HG02943 (cell line): ENCODE measurements around the gene SORCS2.

ENCODE experiments used
- ATAC-seq: cut with Tn5 transposase; IDR thresholded peaks from one replicate; pipeline ENCODE4 v1.9.1; 2021; ENCODE audit warnings: mild to moderate bottlenecking, low read depth, moderate library complexity; ENCODE audit not compliant: unreplicated experiment

Gene SORCS2

DNA sequence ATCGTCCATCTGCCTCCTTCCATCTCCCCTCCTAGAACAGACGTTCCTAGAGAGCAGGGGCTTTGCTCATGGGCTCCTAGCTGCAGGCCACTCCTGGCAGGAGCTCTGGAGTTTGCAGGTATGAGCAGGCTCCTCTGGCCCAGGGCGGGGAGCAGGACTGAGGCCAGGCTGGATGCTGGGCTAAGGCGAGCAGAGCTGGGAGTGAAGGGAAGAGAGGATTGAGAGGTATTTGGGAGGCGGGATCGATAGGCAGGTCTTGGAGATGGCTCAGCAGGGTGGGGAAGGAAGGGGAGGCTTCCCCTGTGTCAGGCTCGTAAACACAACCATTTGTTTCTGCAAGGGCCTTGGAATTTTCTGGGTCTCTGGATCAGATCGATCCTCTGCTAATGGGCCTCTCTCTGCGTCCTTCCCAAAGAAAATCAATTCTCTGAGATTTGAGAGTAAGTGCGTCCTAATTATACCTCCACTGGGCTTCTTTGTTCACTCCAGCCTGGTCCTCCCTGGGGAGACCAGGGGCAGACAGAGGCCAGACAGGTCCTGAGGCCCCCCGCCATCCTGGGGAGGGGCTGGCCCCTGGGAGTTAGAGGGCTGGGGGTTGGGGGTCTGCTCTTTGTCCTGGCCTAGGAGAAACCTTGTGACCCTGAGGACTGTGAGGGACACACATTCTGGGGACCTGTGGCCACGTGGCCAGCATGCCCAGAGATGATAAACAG is 337.2 kb downstream of the SORCS2 start:
- ATAC-seq = no peak

DNA sequence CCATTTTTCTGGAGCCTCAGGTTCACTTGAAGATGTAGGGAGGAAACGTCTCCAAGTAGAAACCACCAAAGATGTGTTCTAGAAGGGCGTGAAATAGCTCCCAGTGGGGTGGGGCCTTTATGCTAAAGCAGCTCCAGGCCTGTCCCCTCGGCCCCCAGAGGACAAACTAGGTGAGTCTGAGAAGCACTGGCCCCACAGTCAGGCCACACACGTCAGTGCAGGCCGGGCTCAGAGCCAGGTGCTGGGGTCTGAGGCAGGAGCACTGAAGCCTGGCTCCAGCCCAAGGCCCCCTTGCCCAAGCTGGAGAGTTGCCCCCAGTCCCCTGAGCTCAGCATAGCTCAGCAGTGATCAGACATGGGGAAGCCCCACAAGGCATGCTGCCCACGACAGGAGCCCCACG is 337.7 kb downstream of the SORCS2 start:
- ATAC-seq = no peak

DNA sequence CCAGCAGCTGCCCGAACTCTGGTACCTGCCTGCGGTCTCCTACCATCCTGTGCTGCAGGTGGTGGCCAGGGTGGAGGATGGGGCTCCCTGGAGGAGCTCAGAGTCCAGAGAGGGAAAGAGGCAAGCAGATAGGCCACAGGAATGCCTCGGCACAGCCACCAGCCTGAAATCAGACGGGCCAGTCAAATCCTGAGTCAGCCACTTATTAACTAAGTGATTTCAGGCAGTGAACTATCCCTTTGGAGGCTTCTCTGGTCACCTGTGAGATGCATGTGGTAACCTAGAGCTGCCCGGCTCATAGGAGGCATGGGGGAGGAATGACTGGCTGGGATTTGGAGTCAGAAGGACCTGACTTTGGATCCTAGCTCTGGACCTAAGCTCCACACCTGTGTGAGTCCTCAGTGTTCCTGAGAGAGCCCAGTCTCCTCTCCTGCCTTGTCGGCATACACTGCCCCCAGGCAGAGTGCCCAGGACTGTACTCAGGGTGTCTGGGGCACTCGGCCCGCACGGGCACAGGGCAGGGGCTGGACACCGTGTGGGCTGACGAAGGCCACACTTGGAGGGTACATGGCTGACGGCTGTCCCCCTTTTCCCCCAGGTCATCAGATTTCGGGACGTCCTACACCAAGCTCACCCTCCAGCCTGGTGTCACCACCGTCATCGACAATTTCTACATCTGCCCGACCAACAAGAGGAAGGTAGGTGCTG is 338.7 kb downstream of the SORCS2 start:
- no peak for ATAC-seq

- ATAC-seq = no peak
Measured at GRCh38 chr4:7531640-7531994, 339.3 kb downstream of the SORCS2 start.

DNA sequence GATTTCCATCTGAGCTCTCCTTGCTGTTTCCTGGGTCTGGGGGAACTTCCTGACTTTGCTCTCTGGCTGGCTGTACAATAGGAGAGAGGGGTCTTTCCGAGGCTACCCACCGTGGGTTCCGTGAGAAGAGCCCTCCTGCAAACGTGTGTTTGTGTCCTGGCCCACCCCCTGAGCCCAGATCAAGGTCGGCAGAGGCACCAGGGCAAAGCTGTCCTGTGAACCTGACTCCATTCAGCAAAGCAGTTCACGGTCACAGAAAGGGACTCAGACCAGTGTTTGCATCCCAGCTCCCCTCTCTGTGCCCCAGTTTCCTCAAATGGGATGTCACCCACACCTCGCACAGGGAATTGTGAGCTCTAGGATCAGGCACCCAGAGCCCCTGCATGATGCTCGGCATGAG is 339.7 kb downstream of the SORCS2 start:
- ATAC-seq = no peak

DNA sequence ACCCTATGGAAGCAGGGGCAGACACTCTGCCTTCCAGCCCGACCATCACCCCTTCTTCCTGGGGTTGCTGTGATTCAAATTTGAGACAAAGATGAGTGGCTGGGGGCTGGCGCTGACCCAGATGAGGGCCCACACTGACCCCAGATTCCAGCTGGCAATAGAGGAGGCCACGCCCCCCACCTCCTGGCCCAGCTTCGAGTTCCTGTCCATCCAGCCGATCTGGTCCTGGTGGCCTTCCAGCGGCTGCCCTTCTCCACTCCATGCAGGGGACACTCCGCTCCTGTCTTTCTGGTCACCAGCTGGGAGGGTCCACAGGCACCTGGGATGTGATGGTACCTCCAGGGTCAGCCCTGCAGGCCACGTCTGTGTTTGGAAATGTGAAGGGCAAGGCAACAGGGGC is 340.9 kb downstream of the SORCS2 start:
- no peak for ATAC-seq

DNA sequence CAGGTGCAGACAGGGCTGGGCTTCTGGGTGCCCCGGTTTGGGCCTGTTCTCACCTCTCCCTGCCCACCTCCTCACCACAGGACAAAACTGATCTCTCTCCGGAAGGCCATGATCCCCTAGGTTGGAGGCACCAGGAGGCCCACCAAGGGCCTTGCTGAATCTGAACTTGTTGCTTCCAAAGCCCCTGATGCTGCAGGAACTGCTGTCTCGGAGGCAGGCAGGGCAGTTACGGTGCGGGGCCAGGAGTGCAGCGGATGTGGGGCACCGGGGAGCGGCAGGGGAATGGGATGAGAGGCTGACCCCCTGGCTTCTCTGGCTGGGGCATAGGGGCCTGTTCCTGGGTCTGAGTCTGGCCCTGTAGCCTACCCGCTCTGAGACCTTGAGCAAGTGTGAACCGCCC is 342.8 kb downstream of the SORCS2 start:
- no peak for ATAC-seq

GRCh38 chr4:7535619-7536018 is 343.3 kb downstream of the SORCS2 start:
- no peak for ATAC-seq

DNA sequence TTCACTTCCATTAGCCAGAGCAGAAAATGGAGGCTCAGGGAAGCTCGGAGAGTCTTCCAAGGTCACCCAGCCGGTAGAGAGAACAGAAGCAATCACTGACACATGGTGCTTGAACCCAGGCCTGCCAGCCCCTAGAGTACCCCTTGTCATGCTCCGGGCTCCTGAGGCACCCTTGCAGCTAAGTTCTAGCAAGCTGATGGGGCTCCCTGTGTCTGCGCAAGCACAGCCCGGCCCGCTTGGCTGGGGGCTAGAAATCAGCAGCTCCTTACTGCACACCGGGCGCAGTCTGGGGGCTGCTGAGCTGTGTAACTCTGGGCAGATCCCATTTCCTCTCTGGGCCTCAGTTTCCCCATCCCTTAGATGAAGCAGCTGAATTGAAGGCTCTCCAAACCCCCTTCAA is 344.5 kb downstream of the SORCS2 start:
- ATAC-seq = no peak

GRCh38 chr4:7537853-7538400 is 345.6 kb downstream of the SORCS2 start:
- no peak for ATAC-seq

DNA sequence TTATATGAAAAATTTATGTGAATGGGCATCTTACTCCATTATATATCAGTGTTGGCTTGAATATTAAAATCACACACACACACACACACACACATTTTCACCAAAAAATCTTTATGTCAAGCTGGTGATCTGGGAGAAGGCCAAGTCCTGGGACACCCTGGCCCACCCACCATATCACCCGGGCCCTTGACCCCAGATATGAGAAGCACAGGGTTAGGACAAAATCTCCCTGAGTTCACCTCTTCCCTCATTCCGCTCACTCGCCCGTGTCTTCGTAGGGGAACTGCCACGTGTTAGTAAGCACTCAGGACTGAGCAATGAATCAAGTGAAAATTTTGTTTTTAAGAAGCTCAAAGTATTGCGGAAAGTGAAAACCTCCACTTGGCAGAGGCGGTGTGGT is 346.2 kb downstream of the SORCS2 start:
- no peak for ATAC-seq

DNA sequence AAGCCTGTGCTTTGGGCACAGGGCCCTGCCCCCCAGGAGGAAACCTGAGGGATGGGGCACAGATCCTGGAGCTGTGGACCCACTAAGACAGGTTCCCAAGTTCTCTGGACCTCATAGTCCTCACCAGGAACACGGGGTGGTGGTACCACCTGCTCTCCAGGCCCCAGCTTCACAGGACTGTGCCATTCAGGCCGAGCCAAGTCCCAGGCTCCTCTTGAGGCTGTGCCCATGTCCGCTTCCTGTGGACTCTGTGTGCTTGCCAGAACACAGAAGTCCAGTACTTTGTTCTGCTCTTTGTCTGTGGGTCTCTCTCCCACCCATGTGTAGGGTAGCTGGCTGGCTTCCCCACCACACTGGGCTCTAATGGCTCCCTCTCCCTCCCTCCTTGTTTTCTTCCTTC is 346.8 kb downstream of the SORCS2 start:
- ATAC-seq = no peak

- ATAC-seq = no peak
Measured at GRCh38 chr4:7539659-7540058, 347.3 kb downstream of the SORCS2 start.

GRCh38 chr4:7540206-7540605 is 347.9 kb downstream of the SORCS2 start:
- no peak for ATAC-seq

DNA sequence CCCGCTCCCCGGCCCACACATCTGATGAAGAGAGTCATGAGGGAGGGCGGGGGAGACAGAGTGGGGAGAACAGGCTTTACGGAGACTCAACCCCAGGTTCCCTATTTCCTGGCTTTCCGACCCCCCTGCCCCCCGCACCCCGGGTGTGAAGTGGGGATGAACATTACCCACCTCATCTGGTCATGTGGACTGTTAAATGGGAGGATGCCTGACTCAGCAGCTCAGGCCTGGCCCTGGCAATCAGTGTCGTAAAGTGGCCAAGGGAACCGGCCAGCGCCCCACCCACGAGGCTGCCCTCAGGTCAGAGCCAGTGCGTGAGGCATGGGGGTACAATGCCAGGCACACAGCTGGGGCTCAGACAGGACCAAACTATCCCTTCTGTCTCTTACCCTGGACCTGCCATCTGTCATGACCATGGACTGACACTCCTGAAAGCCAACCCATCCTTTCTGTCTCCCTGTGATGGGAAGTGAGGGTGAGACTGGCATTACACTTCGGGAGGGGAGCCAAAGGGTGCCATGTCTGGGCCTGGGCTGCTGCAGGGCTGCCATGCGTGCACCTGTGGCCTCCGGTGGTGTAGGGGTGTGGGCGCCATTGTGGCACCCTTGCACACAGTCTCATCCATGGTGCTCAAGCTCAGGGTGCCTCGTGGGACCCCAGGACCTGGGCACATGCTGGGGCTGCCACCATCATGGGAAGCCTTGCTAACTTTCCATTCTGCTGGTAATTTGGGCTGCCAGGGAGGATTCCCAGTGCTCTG is 348.5 kb downstream of the SORCS2 start:
- ATAC-seq = no peak

DNA sequence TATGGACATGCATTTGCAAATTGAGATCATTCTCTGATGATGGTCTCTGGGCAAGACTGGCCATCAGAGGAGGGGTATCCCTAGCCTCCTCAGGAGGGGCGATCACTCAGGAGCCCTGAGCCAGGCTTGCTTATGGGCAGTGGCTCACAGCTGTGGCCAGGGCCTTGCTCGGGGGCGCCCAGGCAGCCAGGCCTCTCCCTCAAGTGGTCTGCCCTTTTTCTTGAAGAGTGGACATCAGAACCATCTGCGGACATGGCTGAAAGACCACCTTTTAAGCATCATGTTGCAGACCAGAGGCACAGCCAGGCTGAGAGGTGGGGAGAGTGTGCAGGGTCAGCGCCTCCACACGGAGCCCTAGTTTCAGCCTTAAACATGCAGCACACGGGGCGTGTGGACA is 349.1 kb downstream of the SORCS2 start:
- no peak for ATAC-seq

- no peak for ATAC-seq
Measured at GRCh38 chr4:7542781-7543180, 350.4 kb downstream of the SORCS2 start.

DNA sequence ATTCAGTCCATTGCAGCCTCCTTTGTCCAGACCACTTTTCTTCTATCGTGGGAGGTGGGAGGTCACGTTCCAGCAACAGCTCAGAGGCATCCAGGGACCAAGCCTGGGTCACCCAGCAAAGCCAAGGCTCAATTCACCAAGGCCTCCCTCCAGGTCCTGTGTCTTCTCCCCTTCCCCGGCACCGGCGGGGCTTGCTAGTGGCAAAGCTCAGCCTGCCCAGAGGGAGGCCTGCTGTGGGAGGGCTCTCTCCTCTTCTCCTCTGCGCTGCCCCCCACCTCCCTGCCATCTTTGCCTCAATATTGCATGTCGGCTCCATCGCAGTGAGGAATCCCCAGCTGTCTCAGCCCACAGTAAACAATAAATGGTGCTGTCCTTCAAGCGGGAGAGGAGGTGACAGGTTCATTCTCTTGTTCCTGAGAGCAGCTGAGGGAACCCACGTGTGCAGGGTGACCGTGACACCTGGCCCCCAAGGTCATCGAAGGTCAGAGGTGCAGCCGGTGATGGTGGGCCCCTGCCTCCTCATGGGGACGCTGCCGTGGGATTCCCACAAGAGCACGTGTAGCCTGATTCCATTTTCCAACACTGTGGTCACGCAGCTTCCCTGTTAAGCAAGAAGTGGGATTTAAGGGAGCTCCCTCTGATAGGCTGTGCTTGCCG is 353.9 kb downstream of the SORCS2 start:
- ATAC-seq = no peak

DNA sequence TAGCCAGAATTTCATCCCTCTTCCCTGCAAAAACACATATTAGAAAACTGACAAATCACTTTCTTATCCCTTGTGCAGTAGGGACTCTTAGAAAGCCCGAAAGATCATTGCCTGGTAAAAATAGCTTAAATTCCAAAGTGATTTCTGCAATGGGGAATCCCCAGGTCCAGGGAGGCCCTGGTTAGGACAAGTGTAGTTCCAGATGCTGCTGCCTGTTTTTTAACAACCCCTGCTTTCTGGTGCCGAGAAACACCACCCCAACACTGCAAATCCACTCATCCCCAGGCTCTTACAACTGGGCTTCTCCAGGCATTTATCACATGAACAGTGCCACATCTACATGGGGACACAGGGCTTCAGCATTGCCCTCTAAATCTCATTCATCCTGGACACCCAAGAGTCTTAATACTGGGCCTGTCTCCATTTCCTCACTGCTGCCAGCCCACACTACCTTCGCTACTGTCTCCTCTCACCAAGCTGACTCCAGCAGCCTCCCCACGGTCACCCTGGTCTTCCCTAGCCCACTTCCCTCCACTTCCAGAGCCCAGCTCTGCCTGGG is 354.6 kb downstream of the SORCS2 start:
- ATAC-seq = no peak

GRCh38 chr4:7547368-7548040 is 355.2 kb downstream of the SORCS2 start:
- no peak for ATAC-seq
